GM19468 (cell line): ENCODE measurements around the gene CAMK2D.
A peak's percentile ranks its signal among the peaks of the same experiment; 100 is the strongest.
"Not testable (repeated sequence)": the region's sequence is repeated elsewhere in the genome, so short reads cannot be mapped to it uniquely, and the experiment has no call there.

Experiments used
- ATAC-seq: cut with Tn5 transposase; IDR thresholded peaks from one replicate; pipeline ENCODE4 v1.9.1; 2021; ENCODE audit warnings: mild to moderate bottlenecking, moderate library complexity, moderate number of reproducible peaks; ENCODE audit not compliant: unreplicated experiment; ENCODE audit errors: extremely low read depth

Gene CAMK2D

GRCh38 chr4:113764720-113765264 is 3.3 kb upstream of the CAMK2D start:
- no peak for ATAC-seq

- ATAC-seq, result not testable (repeated sequence)
These were observed 2.4 kb upstream of the CAMK2D start for GRCh38 chr4:113763923-113764322.

GRCh38 chr4:113763029-113763285 is 1.4 kb upstream of the CAMK2D start:
- no peak for ATAC-seq

GRCh38 chr4:113762186-113763028 is 869 bp upstream of the CAMK2D start:
- ATAC-seq, result peak; percentile 51

- peak; percentile 2 for ATAC-seq
These were observed 531 bp downstream of the CAMK2D start for GRCh38 chr4:113760795-113761619.

GRCh38 chr4:113760094-113760794 is 1.3 kb downstream of the CAMK2D start:
- ATAC-seq, result no peak

GRCh38 chr4:113759696-113760093 is 1.8 kb downstream of the CAMK2D start:
- ATAC-seq, result no peak

- no peak for ATAC-seq
These were observed 3.2 kb downstream of the CAMK2D start for GRCh38 chr4:113758372-113758771.

GRCh38 chr4:113757486-113757885 is 4.1 kb downstream of the CAMK2D start:
- ATAC-seq, result no peak

- ATAC-seq, result peak; percentile 81
These were observed 5.5 kb downstream of the CAMK2D start for GRCh38 chr4:113756005-113756410.

GRCh38 chr4:113750734-113751133 is 10.8 kb downstream of the CAMK2D start:
- ATAC-seq, result no peak

- no peak for ATAC-seq
These were observed 11.2 kb downstream of the CAMK2D start for GRCh38 chr4:113750296-113750695.

- ATAC-seq, result no peak
These were observed 12.4 kb downstream of the CAMK2D start for GRCh38 chr4:113749178-113749577.

GRCh38 chr4:113747949-113748348 is 13.6 kb downstream of the CAMK2D start:
- no peak for ATAC-seq

GRCh38 chr4:113745711-113746110 is 15.8 kb downstream of the CAMK2D start:
- ATAC-seq, result no peak

GRCh38 chr4:113744667-113745240 is 16.8 kb downstream of the CAMK2D start:
- no peak for ATAC-seq

GRCh38 chr4:113743690-113744089 is 17.8 kb downstream of the CAMK2D start:
- no peak for ATAC-seq

- no peak for ATAC-seq
These were observed 18.9 kb downstream of the CAMK2D start for GRCh38 chr4:113742643-113743042.

GRCh38 chr4:113741956-113742355 is 19.6 kb downstream of the CAMK2D start:
- ATAC-seq, result no peak

GRCh38 chr4:113740857-113741379 is 20.6 kb downstream of the CAMK2D start:
- no peak for ATAC-seq
